Neural cell (in vitro differentiated cells): ENCODE results near the gene ADAMTS17. TPM values are rescaled to one million over a fixed set of nuclear protein-coding genes. Genes with fewer than 3 reads are reported as not detected.

Experiments
- H2AFZ ChIP-seq: fragments of 200-600, 300-800 bp; sonication (generic), shearing (Covaris generic); 2 replicates; pipeline ENCODE4 v1.6.0; 2014; ENCODE audit warnings: low read depth, mild to moderate bottlenecking, antibody characterized with exemption, low read length, moderate library complexity
- H3F3A ChIP-seq: fragments of 200-600 bp; shearing (Covaris generic); 2 replicates; pipeline ENCODE4 v1.6.1; 2016; ENCODE audit warnings: mild to moderate bottlenecking, moderate library complexity, mixed read lengths, antibody characterized with exemption, low read length; ENCODE audit not compliant: insufficient read depth, poor library complexity, severe bottlenecking
- H3K27ac ChIP-seq: fragments of 200-600, 300-800 bp; sonication (generic), shearing (Covaris generic); 2 replicates; pipeline ENCODE4 v1.5.1; 2014; ENCODE audit warnings: mild to moderate bottlenecking, low read length, moderate library complexity
- H3K27me3 ChIP-seq: fragments of 300-800, 200-600 bp; sonication (generic), shearing (Covaris generic); 2 replicates; pipeline ENCODE4 v1.6.0; 2014; ENCODE audit warnings: mild to moderate bottlenecking, low read depth, low read length, moderate library complexity; ENCODE audit not compliant: insufficient read depth
- H3K36me3 ChIP-seq: fragments of 300-800, 200-600 bp; sonication (generic), shearing (Covaris generic); 2 replicates; pipeline ENCODE4 v1.5.1; 2014; ENCODE audit warnings: mild to moderate bottlenecking, antibody characterized with exemption, low read length, moderate library complexity; ENCODE audit not compliant: insufficient read depth
- H3K4me2 ChIP-seq: fragments of 300-800, 200-600 bp; sonication (generic), shearing (Covaris generic); 2 replicates; pipeline ENCODE4 v1.6.0; 2014; ENCODE audit warnings: mild to moderate bottlenecking, low read length
- H3K4me3 ChIP-seq: fragments of 300-800, 200-600 bp; sonication (generic), shearing (Covaris generic); 2 replicates; pipeline ENCODE4 v1.5.1; 2014; ENCODE audit warnings: mild to moderate bottlenecking, low read length, moderate library complexity
- H3K79me2 ChIP-seq: fragments of 200-600 bp; shearing (Covaris generic); replicated peaks from 2 replicates; pipeline ENCODE4 v1.6.0; 2014; ENCODE audit warnings: mild to moderate bottlenecking, low read length, moderate library complexity; ENCODE audit not compliant: insufficient read depth
- H3K9ac ChIP-seq: fragments of 300-800, 200-600 bp; sonication (generic), shearing (Covaris generic); 2 replicates; pipeline ENCODE4 v1.6.1; 2016; ENCODE audit warnings: mild to moderate bottlenecking, low read length, mixed read lengths
- H3K9me2 ChIP-seq: fragments of 200-600 bp; shearing (Covaris generic); 2 replicates; pipeline ENCODE4 v1.6.1; 2016; ENCODE audit warnings: mild to moderate bottlenecking, low read length, mixed read lengths; ENCODE audit not compliant: insufficient read depth
- H3K9me3 ChIP-seq: fragments of 200-600, 300-800 bp; sonication (generic), shearing (Covaris generic); 2 replicates; pipeline ENCODE4 v1.6.1; 2016; ENCODE audit warnings: mild to moderate bottlenecking, mixed run types, low read length, moderate library complexity, mixed read lengths
- H4K20me1 ChIP-seq: fragments of 200-600 bp; shearing (Covaris generic); 2 replicates; pipeline ENCODE4 v1.6.1; 2016; ENCODE audit warnings: mild to moderate bottlenecking, mixed run types; ENCODE audit not compliant: insufficient read depth
- CTCF ChIP-seq: fragments of 450-650 bp; IDR thresholded peaks from 2 replicates; pipeline ENCODE4 v1.5.1; 2014; ENCODE audit warnings: antibody characterized with exemption, mild to moderate bottlenecking, moderate library complexity; ENCODE audit not compliant: poor library complexity, severe bottlenecking
- EP300 ChIP-seq: fragments of 450-650 bp; conservative IDR thresholded peaks from 2 replicates; pipeline ENCODE4 v1.6.1; 2014; ENCODE audit warnings: antibody characterized with exemption, mild to moderate bottlenecking, moderate library complexity; ENCODE audit not compliant: poor library complexity, severe bottlenecking
- EZH2 ChIP-seq: fragments of 200-600, 300-800 bp; shearing (Covaris generic), sonication (generic); IDR thresholded peaks from 2 replicates; pipeline ENCODE4 v1.6.1; 2014; ENCODE audit warnings: antibody characterized with exemption, low read length, borderline replicate concordance, mild to moderate bottlenecking; ENCODE audit not compliant: insufficient read depth, poor library complexity, severe bottlenecking
- MXI1 ChIP-seq: fragments of 450-650 bp; conservative IDR thresholded peaks from 2 replicates; pipeline ENCODE4 v1.6.1; 2014; ENCODE audit warnings: antibody characterized with exemption, mild to moderate bottlenecking; ENCODE audit not compliant: poor library complexity, severe bottlenecking
- POLR2AphosphoS5 ChIP-seq: IDR thresholded peaks from 2 replicates; pipeline ENCODE4 v1.6.1; 2012
- RAD21 ChIP-seq: fragments of 450-650 bp; conservative IDR thresholded peaks from 2 replicates; pipeline ENCODE4 v1.6.1; 2014; ENCODE audit warnings: antibody characterized with exemption, mild to moderate bottlenecking, moderate library complexity
- REST ChIP-seq: IDR thresholded peaks from 2 replicates; pipeline ENCODE4 v1.6.1; 2012; ENCODE audit warnings: borderline replicate concordance
- SMC3 ChIP-seq: fragments of 450-650 bp; conservative IDR thresholded peaks from 2 replicates; pipeline ENCODE4 v1.6.1; 2014; ENCODE audit warnings: antibody characterized with exemption, mild to moderate bottlenecking, moderate library complexity; ENCODE audit not compliant: poor library complexity
- TAF1 ChIP-seq: IDR thresholded peaks from 2 replicates; pipeline ENCODE4 v1.6.1; 2012; ENCODE audit warnings: low read depth
- polyA plus RNA-seq: library from polyadenylated mRNA; depleted of rRNA; stranded (reverse); fragments of >200 nt; gene quantifications from 2 replicates; pipeline ENCODE4 v1.2.3, GENCODE V29; 2014

Gene ADAMTS17
- polyA plus RNA-seq, 1 donor from 2014 or later, result 0.04 TPM

- H3K9me3 ChIP-seq, result no peaks in the 10 kb centered on the region
- no peaks in the 10 kb centered on the region for H3K27me3 ChIP-seq
- no peak for TF ChIP-seq SMC3
- no peak for TF ChIP-seq TAF1
- no peak for TF ChIP-seq MXI1
- TF ChIP-seq POLR2AphosphoS5, result no peak
- no peak for TF ChIP-seq EZH2
- no peak for TF ChIP-seq REST
- no peak for TF ChIP-seq RAD21
Observed at GRCh38 chr15:100252359-100252758, 89.4 kb downstream of the ADAMTS17 start.

GRCh38 chr15:100250176-100250800 is 91.5 kb downstream of the ADAMTS17 start:
- H3K4me2 ChIP-seq, result no peak overlapping the region
- H3K79me2 ChIP-seq, result no peaks in the 10 kb centered on the region
- no peak overlapping the region for H3K9ac ChIP-seq
- H3K4me3 ChIP-seq, result no peak overlapping the region
- H4K20me1 ChIP-seq, result no peaks in the 10 kb centered on the region
- no peaks in the 10 kb centered on the region for H3K9me3 ChIP-seq
- H2AFZ ChIP-seq, result no peak overlapping the region
- no peak overlapping the region for H3K27ac ChIP-seq
- TF ChIP-seq REST (no peak), EP300 (no peak), MXI1 (no peak), CTCF (no peak), EZH2 (no peak), POLR2AphosphoS5 (no peak), SMC3 (no peak), TAF1 (no peak), RAD21 (no peak)
- H3K9me2 ChIP-seq, result no peaks in the 10 kb centered on the region
- H3K27me3 ChIP-seq, result no peaks in the 10 kb centered on the region
- H3K36me3 ChIP-seq, result no peaks in the 10 kb centered on the region
- H3F3A ChIP-seq, result no peaks in the 10 kb centered on the region

More at GRCh38 chr15:100252359-100252758, 89.4 kb downstream of the ADAMTS17 start:
- no peaks in the 10 kb centered on the region for H3K36me3 ChIP-seq
- no peak overlapping the region for H3K4me3 ChIP-seq
- no peaks in the 10 kb centered on the region for H3K79me2 ChIP-seq
- no peak overlapping the region for H2AFZ ChIP-seq
- no peaks in the 10 kb centered on the region for H4K20me1 ChIP-seq
- H3K9ac ChIP-seq, result no peak overlapping the region
- no peaks in the 10 kb centered on the region for H3K9me2 ChIP-seq
- no peak overlapping the region for H3K27ac ChIP-seq
- H3K4me2 ChIP-seq, result no peak overlapping the region
- no peaks in the 10 kb centered on the region for H3F3A ChIP-seq
